Osteoblast (primary cell): Measurements from ENCODE around the gene PKP1. TPM values are rescaled to one million over a fixed set of nuclear protein-coding genes. Genes with fewer than 3 reads are reported as not detected.

ENCODE experiments used
- DNase-seq: peaks from one replicate; pipeline ENCODE4 v3.0.0; 2011; ENCODE audit warnings: low spot score, mixed read lengths; ENCODE audit not compliant: insufficient read length; ENCODE audit errors: missing footprints
- H2AFZ ChIP-seq: 2 replicates; pipeline ENCODE4 v1.6.0; 2011; ENCODE audit warnings: mild to moderate bottlenecking, low read length
- H3K27ac ChIP-seq: 2 replicates; pipeline ENCODE4 v1.5.1; 2011; ENCODE audit warnings: mild to moderate bottlenecking, low read depth, low read length, moderate library complexity
- H3K27me3 ChIP-seq: 2 replicates; pipeline ENCODE4 v1.6.0; 2012; ENCODE audit warnings: mild to moderate bottlenecking, control low read depth, inconsistent platforms, low read length, moderate library complexity; ENCODE audit not compliant: insufficient read depth
- H3K36me3 ChIP-seq: 2 replicates; pipeline ENCODE4 v1.5.1; 2011; ENCODE audit warnings: mild to moderate bottlenecking, low read length, control low read depth, moderate library complexity; ENCODE audit not compliant: insufficient read depth
- H3K4me1 ChIP-seq: 2 replicates; pipeline ENCODE4 v1.5.1; 2011; ENCODE audit warnings: mild to moderate bottlenecking, low read length, control low read depth, moderate library complexity; ENCODE audit not compliant: insufficient read depth
- H3K4me2 ChIP-seq: 2 replicates; pipeline ENCODE4 v1.6.0; 2011; ENCODE audit warnings: mild to moderate bottlenecking, low read length; ENCODE audit not compliant: insufficient read depth
- H3K4me3 ChIP-seq: fragments of 200-600 bp; sonication (generic); 3 replicates; pipeline ENCODE4 v1.5.1; 2012; ENCODE audit warnings: mild to moderate bottlenecking, low read length, inconsistent platforms; ENCODE audit not compliant: insufficient read depth
- H3K79me2 ChIP-seq: 2 replicates; pipeline ENCODE4 v1.6.0; 2012; ENCODE audit warnings: mild to moderate bottlenecking, low read length, control low read depth, inconsistent platforms; ENCODE audit not compliant: insufficient read depth
- H3K9me3 ChIP-seq: 2 replicates; pipeline ENCODE4 v1.5.1; 2011; ENCODE audit warnings: low read depth, low read length, control low read depth
- H4K20me1 ChIP-seq: 2 replicates; pipeline ENCODE4 v1.6.0; 2012; ENCODE audit warnings: mild to moderate bottlenecking, low read length, control low read depth; ENCODE audit not compliant: insufficient read depth
- total RNA-seq: library from RNA; depleted of rRNA; stranded (reverse); fragments of >200 nt; gene quantifications from 2 replicates; pipeline ENCODE4 v1.2.3, GENCODE V29; 2012
- TF ChIP-seq, protein P1 (sequence below): IDR thresholded peaks from 2 replicates; pipeline ENCODE4 v1.5.1; 2011; ENCODE audit warnings: mild to moderate bottlenecking, low read depth, low read length, moderate library complexity; ENCODE audit errors: extremely low read depth

PKP1 gene
- total RNA-seq, 1 donor: under 0.01 TPM

DNA sequence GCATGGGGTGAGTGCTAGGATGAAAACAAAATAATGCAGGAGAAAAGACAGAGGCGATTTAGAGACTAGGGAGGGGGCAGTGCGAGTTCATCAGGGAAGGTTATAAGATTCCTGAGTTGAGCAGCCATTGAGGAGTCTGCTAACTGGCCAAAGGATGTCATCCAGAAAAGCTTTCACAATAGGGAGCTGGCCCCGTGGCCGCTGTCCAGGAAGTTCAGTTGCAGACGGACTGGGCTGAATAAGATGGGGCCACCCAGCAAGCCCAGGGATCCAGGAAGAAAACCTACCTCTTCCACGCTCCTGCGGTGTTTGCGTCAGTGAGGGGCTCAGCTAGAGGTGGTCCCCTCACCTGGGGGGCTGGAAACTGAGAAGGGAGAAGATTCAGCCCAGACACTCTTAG, 4.0 kb upstream of the PKP1 start:
- H3K27ac ChIP-seq: no peak overlapping the region
- H4K20me1 ChIP-seq: no peaks in the 10 kb centered on the region
- DNase-seq: no peak
- peaks cover 22% of the 10 kb centered on the region for H3K4me1 ChIP-seq
- H3K9me3 ChIP-seq: no peaks in the 10 kb centered on the region
- no peaks in the 10 kb centered on the region for H3K79me2 ChIP-seq
- no peaks in the 10 kb centered on the region for H3K27me3 ChIP-seq
- no peak overlapping the region for H3K4me3 ChIP-seq
- H3K36me3 ChIP-seq: no peaks in the 10 kb centered on the region
- no peak overlapping the region for H3K4me2 ChIP-seq
- no peak overlapping the region for H2AFZ ChIP-seq
- TF ChIP-seq, protein P1, sequence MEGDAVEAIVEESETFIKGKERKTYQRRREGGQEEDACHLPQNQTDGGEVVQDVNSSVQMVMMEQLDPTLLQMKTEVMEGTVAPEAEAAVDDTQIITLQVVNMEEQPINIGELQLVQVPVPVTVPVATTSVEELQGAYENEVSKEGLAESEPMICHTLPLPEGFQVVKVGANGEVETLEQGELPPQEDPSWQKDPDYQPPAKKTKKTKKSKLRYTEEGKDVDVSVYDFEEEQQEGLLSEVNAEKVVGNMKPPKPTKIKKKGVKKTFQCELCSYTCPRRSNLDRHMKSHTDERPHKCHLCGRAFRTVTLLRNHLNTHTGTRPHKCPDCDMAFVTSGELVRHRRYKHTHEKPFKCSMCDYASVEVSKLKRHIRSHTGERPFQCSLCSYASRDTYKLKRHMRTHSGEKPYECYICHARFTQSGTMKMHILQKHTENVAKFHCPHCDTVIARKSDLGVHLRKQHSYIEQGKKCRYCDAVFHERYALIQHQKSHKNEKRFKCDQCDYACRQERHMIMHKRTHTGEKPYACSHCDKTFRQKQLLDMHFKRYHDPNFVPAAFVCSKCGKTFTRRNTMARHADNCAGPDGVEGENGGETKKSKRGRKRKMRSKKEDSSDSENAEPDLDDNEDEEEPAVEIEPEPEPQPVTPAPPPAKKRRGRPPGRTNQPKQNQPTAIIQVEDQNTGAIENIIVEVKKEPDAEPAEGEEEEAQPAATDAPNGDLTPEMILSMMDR: no peak

DNA sequence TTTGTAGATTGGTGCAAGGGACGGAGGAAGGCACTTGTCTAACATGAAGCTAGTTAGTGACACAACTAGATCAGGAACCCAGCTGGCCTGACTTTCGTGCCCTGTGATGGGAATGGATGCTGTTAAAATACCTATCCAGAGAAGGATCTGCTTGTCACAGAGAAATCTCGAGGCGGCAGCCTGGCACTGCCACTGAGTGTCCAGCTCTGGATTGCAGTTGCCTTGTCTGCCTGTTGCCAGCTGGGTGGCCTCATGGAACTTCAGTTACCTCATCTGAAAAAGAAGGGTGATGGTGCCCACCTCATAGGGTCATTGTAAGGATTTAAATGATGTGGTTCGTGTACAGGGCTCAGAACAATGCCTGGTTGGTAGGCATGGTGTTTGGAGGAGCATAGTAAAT, 2.4 kb upstream of the PKP1 start:
- DNase-seq: no peak
- H3K27me3 ChIP-seq: no peaks in the 10 kb centered on the region
- no peak overlapping the region for H3K4me2 ChIP-seq
- H3K79me2 ChIP-seq: no peaks in the 10 kb centered on the region
- no peaks in the 10 kb centered on the region for H3K36me3 ChIP-seq
- H4K20me1 ChIP-seq: no peaks in the 10 kb centered on the region
- H2AFZ ChIP-seq: no peak overlapping the region
- peaks cover 10% of the 10 kb centered on the region for H3K4me1 ChIP-seq
- TF ChIP-seq, protein P1: no peak
- H3K4me3 ChIP-seq: no peak overlapping the region
- no peak overlapping the region for H3K27ac ChIP-seq
- no peaks in the 10 kb centered on the region for H3K9me3 ChIP-seq

DNA sequence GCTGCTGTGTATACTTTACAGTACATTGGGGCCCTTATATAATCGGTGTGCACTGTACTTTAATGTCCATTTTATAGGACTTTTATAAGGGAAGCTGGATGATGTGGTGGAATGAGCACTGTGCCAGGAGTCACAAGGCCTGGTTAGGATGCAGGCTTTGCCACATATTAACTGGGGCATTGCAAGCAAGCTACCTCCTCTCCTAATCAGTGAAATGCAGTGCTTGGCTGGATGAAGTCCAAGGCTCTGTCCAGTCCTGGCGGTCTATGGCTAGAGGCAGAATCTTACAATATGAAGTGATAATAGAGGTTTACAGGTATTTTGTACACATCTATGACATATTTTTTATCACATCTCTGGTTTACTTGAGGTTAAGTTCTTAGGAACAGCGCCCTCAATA, 1.7 kb upstream of the PKP1 start:
- Histone ChIP-seq H3K36me3 (no peaks in the 10 kb centered on the region), H2AFZ (no peak overlapping the region), H3K4me2 (no peak overlapping the region), H4K20me1 (no peaks in the 10 kb centered on the region), H3K79me2 (no peaks in the 10 kb centered on the region), H3K4me1 (peaks cover 6% of the 10 kb centered on the region), H3K9me3 (no peaks in the 10 kb centered on the region), H3K27ac (no peak overlapping the region), H3K4me3 (no peak overlapping the region), H3K27me3 (no peaks in the 10 kb centered on the region)
- DNase-seq: no peak
- TF ChIP-seq, protein P1: no peak

DNA sequence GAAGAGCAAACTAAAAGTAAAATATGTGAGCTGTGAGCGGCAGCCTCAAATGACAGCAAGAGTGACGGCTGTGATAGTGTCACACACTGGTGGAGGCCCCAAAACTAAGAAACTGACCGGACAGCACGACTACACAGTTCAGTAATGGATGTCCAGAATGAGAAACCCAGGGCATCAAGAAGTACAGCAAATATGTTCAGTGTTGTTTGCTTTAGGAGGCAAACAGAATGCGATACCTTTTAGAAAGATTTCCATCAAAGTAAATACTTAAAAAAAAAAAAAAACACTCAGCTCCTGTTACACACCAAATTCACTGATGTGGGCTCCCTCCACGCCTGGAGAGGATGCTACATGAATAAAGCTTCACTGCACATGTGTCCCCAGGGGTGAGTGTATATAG, 1.1 kb upstream of the PKP1 start:
- H2AFZ ChIP-seq: no peak overlapping the region
- H3K4me1 ChIP-seq: peaks cover 6% of the 10 kb centered on the region
- no peaks in the 10 kb centered on the region for H3K27me3 ChIP-seq
- H3K4me2 ChIP-seq: no peak overlapping the region
- DNase-seq: no peak
- H3K9me3 ChIP-seq: no peaks in the 10 kb centered on the region
- no peak overlapping the region for H3K4me3 ChIP-seq
- H3K36me3 ChIP-seq: no peaks in the 10 kb centered on the region
- H4K20me1 ChIP-seq: no peaks in the 10 kb centered on the region
- TF ChIP-seq, protein P1: no peak
- no peaks in the 10 kb centered on the region for H3K79me2 ChIP-seq
- no peak overlapping the region for H3K27ac ChIP-seq
